NT2/D1 (cell line): ENCODE measurements around the gene LAMC3.
"Not testable (repeated sequence)": the region's sequence is repeated elsewhere in the genome, so short reads cannot be mapped to it uniquely, and the experiment has no call there.

Experiments
- DNase-seq: peaks from one replicate; pipeline ENCODE4 v3.0.0-alpha.2; 2011; ENCODE audit warnings: low read depth, low spot score
- H3K27me3 ChIP-seq: 2 replicates; pipeline ENCODE4 v1.6.0; 2011; ENCODE audit warnings: mild to moderate bottlenecking; ENCODE audit not compliant: insufficient read length, insufficient read depth
- H3K36me3 ChIP-seq: 2 replicates; pipeline ENCODE4 v1.6.1; 2011; ENCODE audit warnings: mild to moderate bottlenecking, low read length, mixed read lengths; ENCODE audit not compliant: insufficient read depth, insufficient read length
- H3K4me1 ChIP-seq: 2 replicates; pipeline ENCODE4 v1.5.1; 2011; ENCODE audit not compliant: insufficient read depth, insufficient read length
- H3K4me3 ChIP-seq: 2 replicates; pipeline ENCODE4 v1.5.1; 2011; ENCODE audit warnings: low read depth; ENCODE audit not compliant: insufficient read length
- H3K9ac ChIP-seq: 2 replicates; pipeline ENCODE4 v1.6.0; 2011; ENCODE audit warnings: low read depth; ENCODE audit not compliant: insufficient read length
- H3K9me3 ChIP-seq: 2 replicates; pipeline ENCODE4 v1.5.1; 2011; ENCODE audit warnings: mild to moderate bottlenecking, low read length; ENCODE audit not compliant: insufficient read depth
- SUZ12 ChIP-seq: IDR thresholded peaks from 2 replicates; pipeline ENCODE4 v1.6.1; 2011; ENCODE audit not compliant: insufficient read length, insufficient read depth; ENCODE audit errors: extremely low read depth
- YY1 ChIP-seq: IDR thresholded peaks from 2 replicates; pipeline ENCODE4 v1.6.1; 2011; ENCODE audit not compliant: insufficient read length, insufficient read depth
- ZNF274 ChIP-seq: IDR thresholded peaks from 2 replicates; pipeline ENCODE4 v1.6.1; 2011; ENCODE audit warnings: mild to moderate bottlenecking, low read depth, low read length

LAMC3 gene

DNA sequence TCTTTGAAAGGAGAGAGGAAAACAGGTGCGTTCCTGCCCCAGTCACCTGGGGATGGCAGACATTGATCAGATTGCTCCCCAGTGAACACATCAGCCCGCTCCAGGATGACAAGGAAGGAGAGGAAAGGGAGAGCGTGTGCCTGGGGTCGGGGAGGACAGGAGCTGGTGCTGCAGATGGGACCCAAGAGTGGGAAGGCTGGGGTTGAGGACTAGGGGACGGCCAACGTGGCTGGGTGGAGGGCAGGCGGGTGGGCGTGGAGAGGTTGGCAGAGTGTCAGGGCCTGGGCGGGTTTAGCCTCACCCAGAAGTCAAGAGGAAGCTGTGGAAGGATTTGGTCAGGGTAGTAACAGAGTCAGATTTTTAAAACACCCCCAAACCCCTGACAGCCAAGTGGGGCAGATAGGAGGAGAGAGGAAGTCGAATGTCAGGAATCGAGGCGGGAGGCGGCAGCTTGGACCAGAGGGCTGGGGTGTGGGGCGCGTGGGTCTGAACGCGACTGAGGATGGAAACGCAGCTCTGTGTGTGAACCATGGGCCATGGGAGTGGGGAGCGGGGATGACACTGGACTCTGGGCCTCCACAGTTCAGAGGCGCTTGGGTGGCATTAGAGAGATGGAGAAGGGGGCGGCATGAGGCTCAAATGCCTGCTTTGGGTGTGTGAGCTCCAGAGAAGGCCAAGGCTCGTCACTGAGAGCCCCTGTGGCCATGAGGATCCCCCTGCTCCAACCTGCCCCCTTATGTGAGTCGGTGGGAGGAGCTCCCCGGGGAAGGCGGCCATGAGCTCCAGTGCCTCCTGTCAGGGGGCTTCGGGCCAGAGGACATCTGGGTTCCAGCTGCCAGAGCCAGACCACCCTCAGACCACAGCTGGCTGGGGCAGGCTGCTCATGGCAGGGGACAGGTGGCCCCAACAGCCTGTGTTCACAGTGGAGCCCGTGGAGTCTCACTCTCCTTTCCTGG lies 24.6 kb downstream of the LAMC3 start:
- H3K4me1 ChIP-seq, result peaks cover 5% of the 10 kb centered on the region
- no peak overlapping the region for H3K4me3 ChIP-seq
- no peaks in the 10 kb centered on the region for H3K9me3 ChIP-seq
- H3K27me3 ChIP-seq, result no peaks in the 10 kb centered on the region
- DNase-seq, result no peak
- H3K36me3 ChIP-seq, result peaks cover 37% of the 10 kb centered on the region
- H3K9ac ChIP-seq, result no peak overlapping the region
- TF ChIP-seq ZNF274, result no peak
- TF ChIP-seq SUZ12, result no peak
- TF ChIP-seq YY1, result no peak

- Histone ChIP-seq H3K36me3 (peaks cover 40% of the 10 kb centered on the region), H3K4me1 (peaks cover 5% of the 10 kb centered on the region), H3K9ac (no peak overlapping the region), H3K27me3 (no peaks in the 10 kb centered on the region), H3K9me3 (no peaks in the 10 kb centered on the region), H3K4me3 (no peak overlapping the region)
- no peak for TF ChIP-seq ZNF274
- TF ChIP-seq YY1, result no peak
- no peak for TF ChIP-seq SUZ12
- DNase-seq, result no peak
These were observed 25.3 kb downstream of the LAMC3 start for GRCh38 chr9:131034268-131034667.

DNA sequence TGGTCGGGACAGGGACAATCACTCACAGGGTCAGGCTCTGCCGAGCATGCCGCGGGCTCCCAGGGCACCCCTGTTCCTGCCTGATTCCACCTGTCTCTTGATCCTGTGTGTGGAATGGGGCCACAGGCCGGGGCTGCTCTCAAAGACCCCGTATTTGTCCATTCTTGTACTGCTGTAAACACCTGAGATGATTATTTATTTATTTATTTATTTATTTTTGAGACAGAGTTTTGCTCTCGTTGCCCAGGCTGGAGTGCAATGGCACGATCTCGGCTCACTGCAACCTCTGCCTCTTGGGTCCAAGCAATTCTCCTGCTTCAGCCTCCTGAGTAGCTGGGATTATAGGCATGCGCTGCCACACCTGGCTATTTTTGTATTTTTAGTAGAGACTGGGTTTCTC lies 25.8 kb downstream of the LAMC3 start:
- H3K27me3 ChIP-seq, DNase-seq, H3K9ac ChIP-seq, H3K9me3 ChIP-seq, H3K4me3 ChIP-seq, H3K4me1 ChIP-seq: not testable (repeated sequence)
- H3K36me3 ChIP-seq, result peaks cover 40% of the 10 kb centered on the region

- Histone ChIP-seq H3K4me3 (no peak overlapping the region), H3K9me3 (no peaks in the 10 kb centered on the region), H3K4me1 (peaks cover 5% of the 10 kb centered on the region), H3K36me3 (peaks cover 40% of the 10 kb centered on the region), H3K27me3 (no peaks in the 10 kb centered on the region), H3K9ac (no peak overlapping the region)
- TF ChIP-seq ZNF274, result no peak
- TF ChIP-seq SUZ12, result no peak
- no peak for TF ChIP-seq YY1
- DNase-seq, result no peak
These were observed 26.6 kb downstream of the LAMC3 start for GRCh38 chr9:131035548-131035947.

GRCh38 chr9:131036071-131036470 lies 27.1 kb downstream of the LAMC3 start:
- peaks cover 44% of the 10 kb centered on the region for H3K36me3 ChIP-seq
- H3K4me3 ChIP-seq, result no peak overlapping the region
- peaks cover 5% of the 10 kb centered on the region for H3K4me1 ChIP-seq
- no peaks in the 10 kb centered on the region for H3K9me3 ChIP-seq
- H3K9ac ChIP-seq, result no peak overlapping the region
- no peaks in the 10 kb centered on the region for H3K27me3 ChIP-seq
- no peak for DNase-seq
- TF ChIP-seq SUZ12, result no peak
- no peak for TF ChIP-seq ZNF274
- TF ChIP-seq YY1, result no peak

DNA sequence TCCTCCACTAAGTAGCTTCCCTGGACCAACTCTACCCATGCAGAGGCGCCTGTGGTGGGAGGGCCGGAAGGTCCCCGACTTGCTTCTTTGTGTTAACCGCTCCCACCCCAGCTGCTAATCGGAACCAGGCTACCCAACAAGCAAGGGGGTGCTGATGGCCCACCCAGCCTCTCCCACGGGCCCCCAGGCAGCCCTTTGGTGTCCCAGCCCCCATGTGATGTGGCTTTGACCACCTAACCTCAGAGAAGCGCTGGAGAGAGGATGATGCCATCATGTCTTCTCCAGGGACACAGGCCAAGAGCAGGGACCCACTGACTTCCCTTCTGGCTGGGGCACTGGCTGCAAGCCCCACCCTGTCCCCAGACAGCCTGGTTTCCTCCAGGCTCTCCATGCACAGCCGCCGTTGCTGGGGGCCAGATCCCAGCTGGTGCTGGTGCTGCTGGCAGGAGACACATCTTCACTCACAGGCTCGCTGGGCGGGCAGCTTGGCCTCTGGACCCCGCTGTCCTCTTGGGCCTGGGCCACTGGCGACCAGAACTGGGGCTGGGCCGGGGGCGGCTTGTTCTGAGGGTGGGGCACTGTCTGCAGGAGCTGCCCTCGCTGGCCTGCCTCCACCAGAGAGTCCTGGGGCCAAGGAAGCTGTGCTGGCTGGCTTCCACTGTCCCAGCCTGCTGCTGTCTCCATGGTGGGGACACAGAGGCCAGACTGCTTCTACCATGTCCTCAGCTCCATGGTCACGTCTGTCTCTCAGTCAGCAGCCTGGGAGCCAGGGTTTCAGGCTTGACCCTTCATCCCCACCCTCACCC lies 27.8 kb downstream of the LAMC3 start:
- Histone ChIP-seq H3K4me1 (peaks cover 5% of the 10 kb centered on the region), H3K9ac (peak overlapping the region; percentile 36), H3K36me3 (peaks cover 45% of the 10 kb centered on the region), H3K4me3 (no peak overlapping the region), H3K27me3 (no peaks in the 10 kb centered on the region), H3K9me3 (no peaks in the 10 kb centered on the region)
- TF ChIP-seq YY1, result no peak
- TF ChIP-seq SUZ12, result no peak
- no peak for TF ChIP-seq ZNF274
- DNase-seq, result no peak
